Prostate gland (tissue), 2 donors: ENCODE measurements around the gene ATG2A.

Experiments used
- CTCF ChIP-seq, 4 experiments: fragments of 200-600 bp in 2 of 4; fragments of 450-650 bp in 2 of 4; sonication (generic) in 2 of 4; IDR thresholded peaks; 1 replicate in 3 of 4; 2 replicates in 1 of 4; pipeline ENCODE4 v1.5.1; 2016 to 2019; ENCODE audit warnings: antibody characterized with exemption in 4 of 4, mild to moderate bottlenecking in 2 of 4, moderate library complexity in 2 of 4
- POLR2A ChIP-seq: fragments of 450-650 bp; IDR thresholded peaks from one replicate; pipeline ENCODE4 v1.6.1; 2016; ENCODE audit warnings: antibody characterized with exemption, mild to moderate bottlenecking
- POLR2AphosphoS5 ChIP-seq: sonication (generic); formaldehyde crosslinking; IDR thresholded peaks from one replicate; pipeline ENCODE4 v1.6.1; 2017; ENCODE audit warnings: antibody characterized with exemption

GRCh38 chr11:64882243-64882642 is 34.8 kb downstream of the ATG2A start:
- no peak for TF ChIP-seq CTCF (IDR thresholded peaks at IDR 0.05)
- TF ChIP-seq POLR2AphosphoS5, result no peak
- no peak for TF ChIP-seq POLR2A
